GM19467 (cell line): ENCODE data around the gene CLDN20.
"Not testable (repeated sequence)": the region's sequence is repeated elsewhere in the genome, so short reads cannot be mapped to it uniquely, and the experiment has no call there.

Experiments used
- ATAC-seq: cut with Tn5 transposase; IDR thresholded peaks from one replicate; pipeline ENCODE4 v1.9.1; 2021; ENCODE audit warnings: mild to moderate bottlenecking, moderate library complexity; ENCODE audit not compliant: unreplicated experiment

Gene CLDN20, protein sequence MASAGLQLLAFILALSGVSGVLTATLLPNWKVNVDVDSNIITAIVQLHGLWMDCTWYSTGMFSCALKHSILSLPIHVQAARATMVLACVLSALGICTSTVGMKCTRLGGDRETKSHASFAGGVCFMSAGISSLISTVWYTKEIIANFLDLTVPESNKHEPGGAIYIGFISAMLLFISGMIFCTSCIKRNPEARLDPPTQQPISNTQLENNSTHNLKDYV

DNA sequence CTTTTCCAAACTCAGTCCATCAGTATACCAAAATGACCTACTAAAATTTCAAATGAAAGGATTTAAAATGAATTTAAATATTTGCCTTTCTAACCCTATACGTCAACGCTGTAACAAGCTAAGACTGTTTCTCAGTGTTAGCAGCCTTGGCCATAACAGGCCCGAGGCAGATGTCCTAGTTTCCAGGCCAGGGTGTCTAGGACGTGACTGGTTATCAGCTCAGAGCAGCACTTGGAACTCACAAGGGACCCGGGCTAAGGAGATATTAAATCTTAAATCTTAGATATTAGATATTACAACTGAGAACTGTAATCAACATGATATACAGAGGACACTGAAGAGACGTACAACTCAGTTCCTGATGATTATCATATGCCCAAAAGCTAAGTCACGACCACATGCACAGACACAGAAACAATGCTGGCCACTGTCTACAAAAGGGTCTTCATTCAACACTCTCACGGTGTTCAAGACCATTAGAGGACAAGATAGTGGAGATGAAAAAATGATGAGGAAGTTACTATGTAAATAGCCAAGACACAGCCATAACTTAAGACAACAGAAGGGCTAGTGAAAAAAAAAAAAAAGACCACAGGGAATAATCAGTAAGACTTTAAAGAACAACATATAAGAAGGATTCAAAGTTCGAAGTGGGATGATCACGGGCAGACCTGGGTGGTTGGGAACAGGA lies at the start of gene CLDN20:
Gene CLDN20, plus strand, starts transcription at position 641 of the 691 bp plus-strand sequence. CDS start 11,707 bp downstream, outside the sequence.
- no peak for ATAC-seq

DNA sequence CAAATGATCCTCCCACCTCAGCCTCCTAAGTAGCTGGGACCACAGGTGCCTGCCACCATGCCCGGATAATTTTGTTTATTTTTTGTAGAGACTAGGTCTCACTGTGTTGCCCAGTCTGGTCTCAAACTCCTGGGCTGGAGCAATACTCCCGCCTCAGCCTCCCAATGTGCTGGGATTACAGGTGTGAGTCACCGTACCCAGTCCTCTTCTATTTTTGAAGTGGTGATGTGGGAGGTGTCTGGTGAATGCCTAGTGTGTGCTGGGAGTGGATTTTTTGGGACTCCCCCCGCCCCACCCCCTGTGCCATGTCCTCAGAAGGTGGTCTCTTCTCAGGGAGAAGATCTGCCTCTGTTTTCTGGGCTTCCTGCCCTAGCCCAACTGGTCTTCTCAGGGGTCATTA lies 47.9 kb upstream of the CLDN20 start:
- ATAC-seq: no peak

DNA sequence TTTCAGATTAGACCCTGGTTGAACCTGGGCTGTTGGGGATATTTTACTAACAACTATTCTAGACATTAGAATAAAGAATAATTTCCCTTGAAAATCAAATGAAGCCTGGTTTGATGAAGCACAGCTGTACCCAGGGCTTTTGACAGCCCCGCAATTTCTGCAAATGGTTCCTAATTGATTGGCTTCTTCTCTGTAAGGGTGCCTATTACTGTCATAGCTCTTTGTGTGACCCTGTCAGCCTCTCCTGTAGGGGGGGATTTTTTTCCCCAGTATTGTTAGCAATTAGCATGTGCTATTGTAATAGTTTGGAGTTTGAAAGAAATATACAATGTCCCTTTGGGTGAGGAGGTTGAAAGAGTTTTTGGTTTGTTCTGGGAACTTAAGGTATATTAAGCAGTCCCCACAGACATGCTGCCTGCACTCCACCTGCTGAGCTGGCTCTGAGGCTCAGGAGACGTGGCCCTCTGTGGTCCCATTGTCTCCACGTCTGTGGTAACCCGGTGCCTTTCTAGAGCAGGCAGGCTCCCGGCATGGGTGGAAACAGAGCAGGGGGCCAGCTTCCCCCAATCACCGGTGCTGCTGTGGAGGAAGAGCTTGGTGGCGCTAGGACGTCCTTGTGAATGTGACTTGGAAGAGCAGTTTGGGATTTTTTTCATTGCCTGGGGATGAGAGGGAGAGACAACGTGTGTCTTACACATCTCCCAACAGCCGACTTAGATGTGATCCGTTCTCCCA lies 47.3 kb upstream of the CLDN20 start:
- ATAC-seq: no peak

DNA sequence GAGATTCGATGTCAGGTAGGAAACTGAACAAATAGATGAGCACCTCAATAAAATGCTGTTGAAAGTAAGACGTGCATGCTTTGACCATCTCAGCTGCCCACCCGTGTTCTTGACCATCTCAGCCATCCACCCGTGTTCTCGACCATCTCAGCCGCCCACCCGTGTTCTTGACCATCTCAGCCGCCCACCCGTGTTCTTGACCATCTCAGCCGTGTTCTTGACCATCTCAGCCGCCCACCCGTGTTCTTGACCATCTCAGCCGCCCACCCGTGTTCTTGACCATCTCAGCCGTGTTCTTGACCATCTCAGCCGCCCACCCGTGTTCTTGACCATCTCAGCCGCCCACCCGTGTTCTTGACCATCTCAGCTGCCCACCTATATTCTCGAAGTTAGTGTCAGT lies 45.1 kb upstream of the CLDN20 start:
- ATAC-seq: not testable (repeated sequence)

DNA sequence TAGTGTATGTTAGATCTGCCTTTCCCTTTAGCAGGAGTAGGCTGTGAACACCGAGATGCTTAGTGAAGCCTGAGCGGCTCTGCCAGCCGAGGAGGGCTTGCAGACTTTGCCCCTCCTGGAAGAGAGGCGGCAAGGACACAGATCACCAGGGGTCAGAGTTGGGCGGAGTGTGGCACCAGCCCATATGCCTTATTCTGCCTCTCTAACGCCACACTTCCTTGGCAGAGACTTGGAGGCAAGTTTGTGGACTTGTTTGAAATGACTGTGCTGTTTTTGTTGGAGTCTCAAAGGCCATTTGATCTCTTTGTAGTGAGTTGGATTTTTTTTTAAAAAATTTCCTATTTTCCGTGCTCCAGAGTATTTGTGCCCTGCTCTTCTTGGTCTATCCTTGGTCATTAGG lies 44.5 kb upstream of the CLDN20 start:
- no peak for ATAC-seq

DNA sequence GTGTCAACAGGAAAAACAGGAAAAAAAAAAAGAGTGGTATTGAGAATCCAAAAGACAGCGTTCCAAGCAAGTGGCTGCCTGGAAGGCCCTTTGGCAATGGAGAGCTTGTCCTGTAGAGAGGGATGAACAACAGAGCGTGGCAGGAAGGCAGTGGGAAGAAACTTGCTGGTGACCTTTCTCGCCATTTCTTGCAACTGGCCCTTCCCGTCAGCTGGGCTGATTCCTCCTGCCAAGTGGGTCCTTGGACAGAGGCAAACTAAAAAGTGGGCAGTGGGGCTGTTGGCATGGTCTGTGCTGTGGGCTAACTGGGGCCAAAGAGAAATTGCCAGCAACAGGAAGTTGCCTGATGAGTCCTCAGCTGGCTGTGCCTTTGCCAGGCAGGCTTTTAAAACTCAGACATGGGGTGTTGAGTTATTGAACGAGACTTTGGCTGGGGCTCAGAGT lies 43.9 kb upstream of the CLDN20 start:
- no peak for ATAC-seq

DNA sequence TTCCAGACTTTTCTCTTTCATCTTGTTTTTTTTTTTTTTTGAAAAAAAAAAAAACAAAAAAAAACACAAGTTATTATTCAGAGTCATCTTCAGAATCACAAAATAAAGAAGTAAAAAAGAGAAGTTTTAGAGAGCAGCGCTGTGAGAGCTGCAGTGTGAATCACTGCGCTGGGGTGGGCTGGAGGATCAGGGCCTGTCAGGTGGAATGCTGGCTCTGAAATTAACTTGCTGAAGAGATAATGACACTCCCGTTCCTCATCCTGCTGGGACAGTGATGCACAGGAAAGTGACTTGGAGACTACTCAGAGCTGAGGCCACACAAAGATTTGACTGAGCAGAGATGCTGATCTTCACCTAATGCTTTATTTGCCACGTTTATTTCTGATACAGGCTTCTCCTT lies 42.7 kb upstream of the CLDN20 start:
- ATAC-seq: no peak

DNA sequence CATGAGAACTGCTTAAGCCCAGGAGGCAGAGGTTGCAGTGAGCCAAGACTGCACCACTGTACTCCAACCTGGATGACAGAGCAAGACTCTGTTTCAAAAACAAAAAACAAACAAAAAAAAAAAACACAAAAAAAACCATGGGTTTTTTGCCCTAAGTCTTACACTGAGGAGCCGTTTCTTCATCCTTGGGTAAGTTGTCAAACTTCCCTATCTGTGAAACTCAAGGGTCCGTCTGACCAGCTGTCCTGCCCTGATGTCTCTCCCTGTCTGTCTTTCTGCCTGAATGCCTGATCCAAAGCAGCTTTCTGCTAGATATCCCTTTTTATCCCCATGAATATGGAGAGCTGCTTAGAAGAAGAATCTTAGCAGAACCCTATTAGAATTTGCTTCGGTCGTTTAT lies 41.3 kb upstream of the CLDN20 start:
- no peak for ATAC-seq

DNA sequence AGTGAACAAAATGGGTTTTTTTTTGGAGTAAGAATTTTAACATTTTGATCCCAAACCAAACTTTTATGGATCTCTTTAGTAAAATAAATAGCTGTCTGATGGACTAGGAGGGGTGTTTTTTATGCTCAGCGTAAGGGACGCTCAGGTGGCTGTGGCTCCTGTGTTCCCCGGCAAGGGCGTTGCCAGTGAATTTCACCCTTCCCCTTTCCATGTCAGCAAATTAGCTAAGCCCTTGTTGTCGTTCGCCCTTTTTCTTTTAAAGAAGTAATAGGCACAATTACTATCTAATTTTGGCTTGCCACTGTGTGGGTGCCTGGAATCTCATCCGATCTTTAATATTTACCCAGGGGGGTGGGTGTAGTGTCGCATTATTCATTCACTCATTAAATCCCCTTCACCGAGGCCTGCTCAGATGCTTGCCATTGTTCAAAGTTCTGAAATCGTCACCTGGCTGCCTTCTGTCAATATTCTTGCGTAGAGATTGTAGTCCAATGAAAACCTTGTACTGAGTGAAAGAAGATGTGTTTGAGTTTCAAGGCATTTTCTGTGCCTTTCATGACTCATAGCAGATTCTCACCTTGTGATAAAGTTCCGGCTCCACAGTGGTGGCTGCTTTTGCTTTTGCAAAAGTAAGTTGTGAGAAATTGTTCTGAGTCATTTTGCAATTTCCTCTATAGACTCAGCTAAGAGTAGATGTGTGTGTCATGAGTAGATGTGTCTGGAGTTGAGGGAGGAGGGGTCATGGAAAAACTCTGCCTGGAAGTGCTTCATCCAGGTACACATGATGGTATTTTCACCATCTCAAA lies 40.0 kb upstream of the CLDN20 start:
- ATAC-seq: peak; percentile 96

DNA sequence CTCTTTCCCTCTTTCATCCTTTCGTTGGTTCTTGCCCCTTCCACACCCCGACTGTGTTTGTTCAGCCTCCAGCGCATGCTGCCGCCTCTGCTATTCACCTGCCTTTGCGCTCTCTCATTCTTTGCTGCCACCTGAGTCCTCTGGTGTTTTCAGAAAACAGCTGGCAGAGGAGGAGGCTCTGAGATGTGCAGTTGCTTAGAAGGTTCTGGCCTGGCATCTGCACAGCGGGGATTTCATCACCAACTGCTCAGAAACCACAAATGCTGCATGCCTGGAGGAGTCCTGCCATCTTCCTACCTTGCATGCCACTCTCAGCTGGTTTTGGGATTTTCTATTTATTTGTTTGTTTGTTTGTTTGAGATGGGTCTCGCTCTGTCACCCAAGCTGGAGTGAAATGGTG lies 39.2 kb upstream of the CLDN20 start:
- no peak for ATAC-seq

DNA sequence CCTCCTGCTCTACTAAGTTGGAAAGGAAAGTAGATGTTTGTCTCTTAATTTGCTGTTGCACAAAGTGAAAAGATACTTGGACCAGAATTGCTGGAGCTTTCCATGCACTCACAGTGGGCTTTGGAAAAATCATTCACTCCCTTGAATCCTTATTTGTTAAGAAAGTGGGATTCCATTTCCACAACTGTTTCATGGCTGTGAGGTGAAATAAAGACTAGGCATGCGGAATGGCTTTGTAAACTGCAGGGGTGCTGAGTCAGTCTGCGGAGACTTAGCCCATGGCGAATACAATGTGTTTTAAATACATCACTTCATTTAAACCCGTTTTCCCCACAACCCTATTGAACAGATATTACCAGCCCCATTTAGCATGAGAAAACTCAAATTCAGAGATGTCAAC lies 36.8 kb upstream of the CLDN20 start:
- ATAC-seq: no peak

DNA sequence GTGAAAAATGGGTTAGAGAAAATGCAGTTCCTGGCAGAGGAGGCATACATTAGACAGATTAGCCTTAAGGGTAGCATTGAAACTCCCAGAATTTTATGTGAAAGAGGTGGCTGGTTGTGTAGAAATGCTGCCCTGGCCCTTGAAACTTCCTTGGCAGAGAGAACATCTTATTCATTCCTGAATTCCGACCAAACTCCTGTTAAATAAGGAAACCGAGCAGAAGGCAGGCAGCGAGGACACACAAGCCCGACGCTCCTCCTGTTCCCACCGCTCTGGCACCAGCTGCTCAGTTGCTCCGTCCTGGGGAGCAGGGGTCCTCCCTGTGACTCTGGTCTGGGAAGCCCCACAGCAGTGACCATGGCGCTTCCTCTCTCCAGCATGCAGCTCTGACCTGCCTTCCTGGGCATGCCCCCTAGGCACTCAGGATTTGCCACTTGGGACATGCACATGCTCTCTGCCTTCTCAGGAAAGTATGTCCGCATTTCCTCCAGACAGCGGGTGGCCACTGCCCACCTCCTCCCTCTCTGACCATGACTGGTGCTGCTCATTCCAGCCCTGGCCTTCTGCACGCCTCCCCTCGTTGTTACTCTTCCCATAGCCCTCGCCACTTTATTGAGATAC lies 35.2 kb upstream of the CLDN20 start:
- ATAC-seq: no peak

DNA sequence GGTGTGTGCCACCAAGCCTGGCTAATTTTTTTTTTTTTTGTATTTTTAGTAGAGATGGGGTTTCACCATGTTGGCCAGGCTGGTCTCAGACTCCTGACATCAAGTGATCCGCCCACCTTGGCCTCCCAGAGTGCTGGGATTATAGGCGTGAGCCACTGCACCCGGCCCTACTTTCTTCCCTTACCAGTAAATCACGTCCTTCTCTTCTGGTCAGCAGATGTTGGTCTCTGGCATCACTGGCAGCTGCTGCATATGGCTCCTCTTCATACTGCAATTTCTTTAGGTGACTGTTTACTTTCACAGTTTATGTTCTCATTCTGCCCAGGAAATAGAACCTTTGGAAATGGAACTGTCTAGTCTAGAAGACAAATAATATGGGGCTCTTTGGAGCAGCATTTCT lies 32.8 kb upstream of the CLDN20 start:
- ATAC-seq: not testable (repeated sequence)

DNA sequence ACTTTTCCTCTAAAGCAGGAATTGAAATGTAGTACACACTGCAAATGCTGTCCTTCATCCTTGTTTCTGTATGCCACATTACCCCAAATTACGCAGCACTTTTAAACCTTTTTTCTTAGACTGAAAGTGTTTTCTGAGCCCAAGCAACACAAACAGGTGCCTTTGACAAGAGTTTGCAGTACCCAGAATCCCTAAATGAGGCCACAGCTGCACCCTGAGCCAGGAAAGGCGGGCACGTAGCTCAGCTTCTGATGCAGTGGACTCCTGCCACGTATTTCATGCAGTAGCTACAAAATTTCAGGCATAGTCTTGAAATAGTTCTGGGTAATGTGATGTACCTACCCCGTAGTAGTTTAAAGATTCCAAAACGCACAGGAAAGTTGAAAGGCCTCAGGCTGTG lies 31.0 kb upstream of the CLDN20 start:
- ATAC-seq: no peak

DNA sequence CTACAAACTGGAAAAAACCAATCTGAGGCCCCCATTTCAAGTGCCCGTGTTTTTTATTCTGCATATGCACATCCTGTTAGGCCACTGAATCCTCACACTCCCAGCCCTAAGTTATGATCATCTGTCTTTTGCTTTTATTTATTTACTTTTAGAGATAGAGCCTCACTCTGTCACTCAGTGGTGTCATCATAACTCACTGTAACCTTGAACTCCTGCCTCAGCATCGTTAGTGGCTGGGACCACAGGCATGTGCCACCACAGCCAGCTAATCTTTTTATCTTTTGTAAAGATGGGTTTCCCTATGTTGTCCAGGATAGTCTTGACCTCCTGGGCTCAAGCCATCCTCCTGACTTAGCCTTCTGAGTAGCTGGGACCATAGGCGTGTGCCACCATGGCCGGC lies 29.6 kb upstream of the CLDN20 start:
- no peak for ATAC-seq

DNA sequence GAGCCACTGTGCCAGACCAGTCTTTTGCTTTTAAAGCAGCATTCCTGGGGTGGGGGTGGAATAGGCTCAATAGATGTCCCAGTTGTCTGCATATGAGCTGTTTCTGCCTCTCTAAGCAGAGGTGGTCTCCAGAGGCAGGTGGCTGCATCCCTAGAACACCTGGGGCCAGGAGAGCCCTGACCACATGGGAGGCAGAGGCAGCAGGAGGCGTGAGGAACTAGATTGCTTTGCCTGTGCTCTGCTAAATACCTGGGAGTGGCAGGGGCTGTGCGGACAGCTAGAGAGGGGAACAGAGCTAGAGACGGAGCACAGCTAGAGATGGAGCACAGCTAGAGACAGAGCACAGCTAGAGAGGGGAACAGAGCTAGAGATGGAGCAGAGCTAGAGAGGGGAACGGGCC lies 29.1 kb upstream of the CLDN20 start:
- no peak for ATAC-seq

DNA sequence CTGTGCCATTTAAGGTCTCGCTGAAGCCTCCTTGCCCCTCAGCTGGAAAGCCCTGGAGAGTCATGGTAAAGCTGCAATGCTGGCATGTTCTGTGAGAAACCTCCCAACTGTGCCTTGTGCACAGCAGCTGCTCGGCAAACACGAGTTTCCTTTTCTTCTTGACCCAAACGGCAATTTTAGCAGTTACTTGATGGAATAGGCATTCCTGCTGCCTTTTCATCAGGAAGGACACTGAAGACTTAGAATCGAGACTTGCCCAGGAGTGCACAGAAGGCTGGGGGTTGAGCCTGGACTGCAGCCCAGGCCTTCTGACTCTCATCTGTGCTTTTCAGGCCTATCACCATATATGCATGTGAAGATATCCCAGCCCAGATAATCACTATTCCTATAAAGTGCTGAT lies 28.7 kb upstream of the CLDN20 start:
- ATAC-seq: no peak

DNA sequence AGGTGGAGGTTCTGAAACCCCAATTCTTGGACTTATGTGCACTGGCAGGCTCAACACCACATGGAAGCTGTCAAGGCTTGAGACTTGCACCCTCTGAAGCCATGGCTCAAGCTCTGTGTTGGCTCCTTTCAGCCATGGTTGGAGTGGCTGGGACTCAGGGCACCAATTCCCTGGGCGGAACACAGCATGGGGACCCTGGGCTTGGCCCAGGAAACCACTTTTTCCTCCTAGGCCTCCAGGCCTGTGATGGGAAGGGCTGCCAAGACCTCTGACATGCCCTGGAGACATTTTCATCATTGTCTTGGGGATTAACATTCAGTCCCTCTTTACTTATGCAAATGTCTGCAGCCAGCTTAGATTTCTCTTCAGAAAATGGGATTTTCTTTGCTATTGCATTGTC lies 26.2 kb upstream of the CLDN20 start:
- ATAC-seq: no peak

DNA sequence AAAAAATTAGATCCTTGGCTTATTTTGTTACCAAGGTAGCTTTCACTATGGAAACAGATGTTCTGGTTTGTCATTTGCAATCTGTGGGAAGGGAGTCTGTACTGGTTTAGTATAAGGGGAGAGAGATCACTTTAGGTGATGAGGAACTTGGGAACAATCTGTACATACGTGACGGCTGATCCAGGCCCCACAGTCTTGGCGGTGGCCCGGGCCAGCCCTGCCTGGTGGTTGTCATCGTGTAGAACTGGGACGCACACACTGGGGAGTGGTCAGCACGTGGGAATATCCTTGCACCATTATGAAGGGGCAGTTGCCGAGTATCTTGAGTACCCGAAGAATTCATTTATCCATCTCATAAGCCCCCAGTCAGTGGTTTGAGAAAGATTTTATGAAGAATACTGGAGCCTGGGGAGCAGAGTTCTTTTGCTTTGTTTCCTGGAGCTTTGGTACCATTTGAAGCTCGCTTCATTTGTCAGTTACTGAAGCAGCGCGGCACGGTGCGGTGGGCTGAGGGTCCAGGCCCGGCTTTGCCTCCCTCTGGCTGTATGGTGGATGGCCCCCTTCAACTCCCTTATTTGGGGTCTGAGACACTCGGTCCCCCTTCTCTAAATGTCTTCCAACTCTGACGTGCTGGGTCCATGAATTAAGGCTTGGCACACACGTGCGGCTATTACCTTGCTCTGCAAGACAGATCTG lies 22.8 kb upstream of the CLDN20 start:
- no peak for ATAC-seq

DNA sequence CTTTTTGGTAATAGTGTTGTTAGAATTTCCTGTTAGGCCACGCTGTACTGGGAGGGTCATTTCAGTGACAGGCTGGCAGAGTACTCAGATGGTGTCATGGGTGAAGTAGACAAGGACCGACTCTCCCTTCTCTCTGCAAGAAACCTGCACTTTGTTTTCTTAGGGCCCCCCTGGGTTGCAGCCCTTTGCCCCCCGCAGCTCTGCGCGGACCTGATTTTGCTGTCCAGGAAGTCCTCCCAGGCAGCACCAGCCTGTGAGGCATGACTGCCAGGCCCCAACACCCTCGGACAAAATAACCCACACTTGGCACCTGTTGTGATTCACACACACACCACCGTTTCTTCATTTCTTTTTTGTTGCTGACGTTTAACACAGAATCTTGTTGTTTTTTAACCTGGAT lies 21.8 kb upstream of the CLDN20 start:
- no peak for ATAC-seq
